Inflammatory macrophage treated with lipopolysaccharide for 4 hours (primary cell): Measurements from ENCODE around the gene ICOS.
"Not testable (repeated sequence)": the region's sequence is repeated elsewhere in the genome, so short reads cannot be mapped to it uniquely, and the experiment has no call there.

Experiments
- DNase-seq: peaks from one replicate; pipeline ENCODE4 v3.0.0-alpha.2; 2020

The ICOS gene

GRCh38 chr2:203982276-203982675 is 45.7 kb downstream of the ICOS start:
- DNase-seq, result no peak

GRCh38 chr2:203983064-203983715 is 46.6 kb downstream of the ICOS start:
- DNase-seq, result no peak

GRCh38 chr2:203985978-203986377 is 49.4 kb downstream of the ICOS start:
- not testable (repeated sequence) for DNase-seq

GRCh38 chr2:203987959-203988358 is 51.4 kb downstream of the ICOS start:
- peak; percentile 24 for DNase-seq

GRCh38 chr2:203988500-203989260 is 52.1 kb downstream of the ICOS start:
- peak; percentile 81 for DNase-seq

- peak; percentile 91 for DNase-seq
Measured at GRCh38 chr2:203989521-203989920, 53.0 kb downstream of the ICOS start.

GRCh38 chr2:203992509-203992908 is 55.9 kb downstream of the ICOS start:
- DNase-seq, result no peak

- no peak for DNase-seq
Measured at GRCh38 chr2:203993011-203993410, 56.4 kb downstream of the ICOS start.

- peak; percentile 25 for DNase-seq
Measured at GRCh38 chr2:203993560-203993959, 57.0 kb downstream of the ICOS start.

GRCh38 chr2:203994735-203995134 is 58.2 kb downstream of the ICOS start:
- DNase-seq, result no peak

GRCh38 chr2:203996692-203997091 is 60.1 kb downstream of the ICOS start:
- no peak for DNase-seq

- peak; percentile 29 for DNase-seq
Measured at GRCh38 chr2:203997481-203997880, 60.9 kb downstream of the ICOS start.

- peak; percentile 86 for DNase-seq
Measured at GRCh38 chr2:203997980-203998809, 61.6 kb downstream of the ICOS start.

- no peak for DNase-seq
Measured at GRCh38 chr2:203999835-204000234, 63.3 kb downstream of the ICOS start.

GRCh38 chr2:204000446-204000845 is 63.9 kb downstream of the ICOS start:
- DNase-seq, result no peak

- no peak for DNase-seq
Measured at GRCh38 chr2:204003276-204003990, 66.9 kb downstream of the ICOS start.

GRCh38 chr2:204004912-204005311 is 68.3 kb downstream of the ICOS start:
- no peak for DNase-seq

GRCh38 chr2:204005940-204006721 is 69.6 kb downstream of the ICOS start:
- no peak for DNase-seq

- DNase-seq, result no peak
Measured at GRCh38 chr2:204008352-204008751, 71.8 kb downstream of the ICOS start.

- DNase-seq, result peak; percentile 30
Measured at GRCh38 chr2:204010628-204011560, 74.3 kb downstream of the ICOS start.
